NCI-H446 (cell line): ENCODE measurements around the gene KIN.
"Not testable (repeated sequence)": the region's sequence is repeated elsewhere in the genome, so short reads cannot be mapped to it uniquely, and the experiment has no call there.

Source experiments
- DNase-seq, 2 experiments: peaks; one replicate each; lab custom pipeline; 2025; lab: John Stamatoyannopoulos, UW

The KIN gene

GRCh38 chr10:7794251-7795026 is 6.6 kb upstream of the KIN start:
- no peak for DNase-seq

- no peak for DNase-seq
These were observed 4.7 kb upstream of the KIN start for GRCh38 chr10:7792541-7792940.

GRCh38 chr10:7789390-7789789 is 1.6 kb upstream of the KIN start:
- DNase-seq, result peak in 1 of 2 experiments; percentile 10

- peak in 1 of 2 experiments; percentile 5 for DNase-seq
These were observed 970 bp upstream of the KIN start for GRCh38 chr10:7788639-7789286.

GRCh38 chr10:7787150-7787856 is 490 bp downstream of the KIN start:
- DNase-seq, result no peak

GRCh38 chr10:7786430-7786829 is 1.4 kb downstream of the KIN start:
- no peak for DNase-seq

- DNase-seq, result not testable (repeated sequence)
These were observed 5.6 kb downstream of the KIN start for GRCh38 chr10:7782194-7782593.

- DNase-seq, result no peak
These were observed 11.0 kb downstream of the KIN start for GRCh38 chr10:7776777-7777176.

- no peak for DNase-seq
These were observed 13.7 kb downstream of the KIN start for GRCh38 chr10:7773845-7774801.

GRCh38 chr10:7768417-7768816 is 19.4 kb downstream of the KIN start:
- no peak for DNase-seq

- DNase-seq, result no peak
These were observed 20.6 kb downstream of the KIN start for GRCh38 chr10:7767209-7767608.

- no peak for DNase-seq
These were observed 21.6 kb downstream of the KIN start for GRCh38 chr10:7766241-7766640.

GRCh38 chr10:7763929-7764328 is 23.9 kb downstream of the KIN start:
- no peak for DNase-seq

GRCh38 chr10:7756360-7756992 is 31.3 kb downstream of the KIN start:
- DNase-seq, result no peak

GRCh38 chr10:7755103-7755502 is 32.7 kb downstream of the KIN start:
- no peak for DNase-seq

GRCh38 chr10:7752251-7752650 is 35.5 kb downstream of the KIN start:
- DNase-seq, result no peak

GRCh38 chr10:7750222-7750621 is 37.6 kb downstream of the KIN start:
- DNase-seq, result no peak

- not testable (repeated sequence) for DNase-seq
These were observed 39.2 kb downstream of the KIN start for GRCh38 chr10:7748637-7749036.

GRCh38 chr10:7744307-7744706 is 43.5 kb downstream of the KIN start:
- no peak for DNase-seq

GRCh38 chr10:7738536-7739407 is 49.0 kb downstream of the KIN start:
- no peak for DNase-seq
